Measurements from ENCODE around the gene CYTH4.

DNA sequence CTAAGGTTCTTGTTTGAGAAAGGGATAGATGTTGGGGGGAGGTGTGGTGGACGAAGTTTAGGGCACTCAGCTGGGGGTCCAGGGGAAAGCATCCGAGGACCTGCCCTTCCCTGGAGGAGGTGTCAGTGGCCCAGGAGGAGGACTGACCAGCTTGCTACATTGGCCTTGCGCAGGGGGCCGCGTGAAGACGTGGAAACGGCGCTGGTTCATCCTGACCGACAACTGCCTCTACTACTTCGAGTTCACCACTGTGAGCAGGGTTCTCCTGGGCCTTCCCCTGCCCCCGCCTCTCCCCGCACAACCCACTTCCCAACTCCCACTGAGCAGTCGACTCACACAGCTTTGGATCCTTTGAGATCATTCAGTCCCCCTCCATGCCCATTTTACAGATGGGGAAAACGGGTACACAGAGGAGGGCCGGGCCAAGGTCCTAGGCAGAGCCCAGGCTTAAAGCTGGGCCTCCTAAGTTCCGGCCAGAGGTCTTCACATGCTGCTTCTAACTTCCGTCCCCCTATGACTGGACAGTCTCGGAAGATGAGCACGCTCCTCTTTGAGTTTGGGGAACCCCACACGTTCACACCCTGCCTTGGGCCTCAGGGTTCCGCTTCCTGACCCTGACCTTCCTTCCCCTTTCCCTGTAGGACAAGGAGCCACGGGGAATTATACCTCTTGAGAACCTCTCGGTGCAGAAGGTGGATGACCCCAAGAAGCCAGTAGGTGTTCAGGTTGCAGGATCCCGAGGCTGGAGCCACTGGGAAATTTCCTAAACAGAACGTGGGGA is 28.7 kb downstream of the CYTH4 start:
- TF ChIP-seq POLR2A (IDR thresholded peaks at IDR 0.05) (no peak), POLR2AphosphoS5 (IDR thresholded peaks at IDR 0.05) (no peak), EP300 (IDR thresholded peaks at IDR 0.05) (no peak)
- TF ChIP-seq, protein P1, sequence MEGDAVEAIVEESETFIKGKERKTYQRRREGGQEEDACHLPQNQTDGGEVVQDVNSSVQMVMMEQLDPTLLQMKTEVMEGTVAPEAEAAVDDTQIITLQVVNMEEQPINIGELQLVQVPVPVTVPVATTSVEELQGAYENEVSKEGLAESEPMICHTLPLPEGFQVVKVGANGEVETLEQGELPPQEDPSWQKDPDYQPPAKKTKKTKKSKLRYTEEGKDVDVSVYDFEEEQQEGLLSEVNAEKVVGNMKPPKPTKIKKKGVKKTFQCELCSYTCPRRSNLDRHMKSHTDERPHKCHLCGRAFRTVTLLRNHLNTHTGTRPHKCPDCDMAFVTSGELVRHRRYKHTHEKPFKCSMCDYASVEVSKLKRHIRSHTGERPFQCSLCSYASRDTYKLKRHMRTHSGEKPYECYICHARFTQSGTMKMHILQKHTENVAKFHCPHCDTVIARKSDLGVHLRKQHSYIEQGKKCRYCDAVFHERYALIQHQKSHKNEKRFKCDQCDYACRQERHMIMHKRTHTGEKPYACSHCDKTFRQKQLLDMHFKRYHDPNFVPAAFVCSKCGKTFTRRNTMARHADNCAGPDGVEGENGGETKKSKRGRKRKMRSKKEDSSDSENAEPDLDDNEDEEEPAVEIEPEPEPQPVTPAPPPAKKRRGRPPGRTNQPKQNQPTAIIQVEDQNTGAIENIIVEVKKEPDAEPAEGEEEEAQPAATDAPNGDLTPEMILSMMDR (IDR thresholded peaks at IDR 0.05): no peak
